IMR-90 (cell line): Measurements from ENCODE around the gene MRPL34. TPM values are rescaled to one million over a fixed set of nuclear protein-coding genes. Genes with fewer than 3 reads are reported as not detected.

Source experiments
- ATAC-seq: fragments of 200-7000 bp; cut with Tn5 transposase; 2 replicates; pipeline ENCODE4 v1.9.1; 2020; ENCODE audit warnings: low read depth, mild to moderate bottlenecking, moderate library complexity
- BruUV-seq: library from RNA; stranded (reverse); fragments of 400-500 nt; replicated peaks from 2 replicates; lab custom pipeline; 2021; lab: Mats Ljungman, UMichigan
- CTCF ChIA-PET: fragments of 300-600 bp; formaldehyde crosslinking; extraction: SDS; loops from one replicate; lab custom pipeline; 2021; ENCODE audit warnings: antibody characterized with exemption; lab: Yijun Ruan, JAX
- POLR2A ChIA-PET: fragments of 300-600 bp; sonication (Branson Sonifier 250); formaldehyde crosslinking; loops from one replicate; lab custom pipeline; 2022; ENCODE audit warnings: antibody characterized with exemption; ENCODE audit not compliant: unreplicated experiment; lab: Charles Lee
- DNase-seq: peaks from one replicate; pipeline ENCODE4 v3.0.0; 2013
- H2AFZ ChIP-seq: replicated peaks from 2 replicates; pipeline ENCODE3; 2013; ENCODE audit warnings: low read length, mild to moderate bottlenecking; ENCODE audit not compliant: poor library complexity
- H2AK5ac ChIP-seq: 2 replicates; pipeline ENCODE4 v1.6.1; 2013; ENCODE audit warnings: low read depth, low read length, inconsistent platforms
- H2AK9ac ChIP-seq: replicated peaks from 2 replicates; pipeline ENCODE3; 2013; ENCODE audit warnings: mild to moderate bottlenecking, low read depth, low read length, moderate library complexity; ENCODE audit not compliant: poor library complexity
- H2BK120ac ChIP-seq: 2 replicates; pipeline ENCODE4 v1.6.1; 2013; ENCODE audit warnings: low read depth, low read length, inconsistent platforms
- H2BK15ac ChIP-seq: 3 replicates; pipeline ENCODE4 v1.6.1; 2013; ENCODE audit warnings: low read depth, low read length, inconsistent platforms
- H2BK20ac ChIP-seq: 2 replicates; pipeline ENCODE4 v1.6.1; 2013; ENCODE audit warnings: low read depth, mild to moderate bottlenecking, inconsistent platforms, low read length, moderate library complexity
- H2BK5ac ChIP-seq: 2 replicates; pipeline ENCODE4 v1.6.1; 2013; ENCODE audit warnings: mild to moderate bottlenecking, low read depth, low read length, inconsistent platforms; ENCODE audit not compliant: poor library complexity, severe bottlenecking
- H3K14ac ChIP-seq: replicated peaks from 2 replicates; pipeline ENCODE4 v1.6.1; 2013; ENCODE audit warnings: low read depth, low read length, inconsistent platforms
- H3K18ac ChIP-seq: 2 replicates; pipeline ENCODE4 v1.6.1; 2013; ENCODE audit warnings: low read depth, low read length, control low read depth
- H3K23ac ChIP-seq: 2 replicates; pipeline ENCODE4 v1.6.1; 2013; ENCODE audit warnings: low read depth, low read length, inconsistent platforms
- H3K27ac ChIP-seq: 2 replicates; pipeline ENCODE4 v1.5.1; 2013; ENCODE audit warnings: mild to moderate bottlenecking, control low read depth, low read length; ENCODE audit not compliant: insufficient read depth
- H3K27me3 ChIP-seq: 2 replicates; pipeline ENCODE4 v1.6.1; 2013; ENCODE audit warnings: low read length; ENCODE audit not compliant: control insufficient read depth, insufficient read depth
- H3K36me3 ChIP-seq: 2 replicates; pipeline ENCODE4 v1.6.1; 2013; ENCODE audit warnings: low read length, mixed read lengths; ENCODE audit not compliant: control insufficient read depth, insufficient read depth
- H3K4ac ChIP-seq: 2 replicates; pipeline ENCODE4 v1.6.1; 2013; ENCODE audit warnings: low read depth, low read length, inconsistent platforms
- H3K4me1 ChIP-seq: 2 replicates; pipeline ENCODE4 v1.6.1; 2013; ENCODE audit warnings: low read length, mixed read lengths; ENCODE audit not compliant: control insufficient read depth, insufficient read depth
- H3K4me2 ChIP-seq: 2 replicates; pipeline ENCODE4 v1.6.1; 2013; ENCODE audit warnings: low read depth, mild to moderate bottlenecking, control low read depth, low read length, moderate library complexity
- H3K4me3 ChIP-seq: 2 replicates; pipeline ENCODE4 v1.5.1; 2013; ENCODE audit warnings: low read depth, mild to moderate bottlenecking, control low read depth, low read length, moderate library complexity; ENCODE audit not compliant: insufficient read depth
- H3K56ac ChIP-seq: 2 replicates; pipeline ENCODE4 v1.6.1; 2013; ENCODE audit warnings: low read length, inconsistent platforms; ENCODE audit not compliant: insufficient read depth; ENCODE audit errors: extremely low read depth
- H3K79me1 ChIP-seq, 2 experiments: 2 replicates each; pipeline ENCODE4 v1.6.1; 2013; ENCODE audit warnings: low read length in 2 of 2, inconsistent platforms in 1 of 2, low read depth in 1 of 2
- H3K9ac ChIP-seq: 2 replicates; pipeline ENCODE4 v1.6.1; 2013; ENCODE audit warnings: low read depth, low read length, control low read depth
- H3K9me1 ChIP-seq: 2 replicates; pipeline ENCODE4 v1.6.1; 2013; ENCODE audit warnings: low read length, inconsistent platforms; ENCODE audit not compliant: insufficient read depth
- H3K9me3 ChIP-seq: 2 replicates; pipeline ENCODE4 v1.6.1; 2013; ENCODE audit warnings: low read length; ENCODE audit not compliant: control insufficient read depth, insufficient read depth
- H4K20me1 ChIP-seq: 2 replicates; pipeline ENCODE4 v1.6.1; 2013; ENCODE audit warnings: low read length, inconsistent platforms; ENCODE audit not compliant: insufficient read depth
- H4K5ac ChIP-seq: 2 replicates; pipeline ENCODE4 v1.6.1; 2013; ENCODE audit warnings: mild to moderate bottlenecking, low read depth, low read length, control low read depth
- H4K8ac ChIP-seq, 2 experiments: 2 replicates each; pipeline ENCODE4 v1.6.1; 2013; ENCODE audit warnings: low read depth in 2 of 2, low read length in 2 of 2, control low read depth in 1 of 2, inconsistent platforms in 1 of 2
- H4K91ac ChIP-seq: 2 replicates; pipeline ENCODE4 v1.6.1; 2013; ENCODE audit warnings: low read depth, low read length, inconsistent platforms; ENCODE audit not compliant: insufficient read depth
- BHLHE40 ChIP-seq: fragments of 150-350 bp; IDR thresholded peaks from 2 replicates; pipeline ENCODE4 v1.6.1; 2016; ENCODE audit warnings: mild to moderate bottlenecking, low read depth, low read length
- CEBPB ChIP-seq: IDR thresholded peaks from 2 replicates; pipeline ENCODE4 v1.6.1; 2012; ENCODE audit warnings: low read depth, low read length, improper control_type of control experiment
- CHD1 ChIP-seq: IDR thresholded peaks from 2 replicates; pipeline ENCODE4 v1.6.1; 2012; ENCODE audit warnings: low read depth, low read length, improper control_type of control experiment
- FOS ChIP-seq: fragments of 150-350 bp; IDR thresholded peaks from 2 replicates; pipeline ENCODE4 v1.6.1; 2016; ENCODE audit warnings: low read depth, low read length
- MAFK ChIP-seq: IDR thresholded peaks from 2 replicates; pipeline ENCODE4 v1.6.1; 2012; ENCODE audit warnings: low read depth, low read length, improper control_type of control experiment
- MAZ ChIP-seq: IDR thresholded peaks from 2 replicates; pipeline ENCODE4 v1.6.1; 2012; ENCODE audit warnings: low read depth, mild to moderate bottlenecking, low read length, improper control_type of control experiment, moderate library complexity, borderline replicate concordance
- MXI1 ChIP-seq: IDR thresholded peaks from 2 replicates; pipeline ENCODE4 v1.6.1; 2012; ENCODE audit warnings: low read depth, mild to moderate bottlenecking, low read length, moderate library complexity, borderline replicate concordance
- NFE2L2 ChIP-seq: fragments of 150-350 bp; IDR thresholded peaks from 2 replicates; pipeline ENCODE4 v1.6.1; 2016; ENCODE audit warnings: low read depth, mild to moderate bottlenecking, low read length
- POLR2A ChIP-seq: IDR thresholded peaks from 2 replicates; pipeline ENCODE4 v1.6.1; 2012; ENCODE audit warnings: mild to moderate bottlenecking, low read depth, low read length
- RAD21 ChIP-seq: IDR thresholded peaks from 2 replicates; pipeline ENCODE4 v1.6.1; 2012; ENCODE audit warnings: low read length, improper control_type of control experiment
- RCOR1 ChIP-seq: IDR thresholded peaks from 2 replicates; pipeline ENCODE4 v1.6.1; 2012; ENCODE audit warnings: mild to moderate bottlenecking, low read length, improper control_type of control experiment; ENCODE audit not compliant: insufficient replicate concordance
- RFX5 ChIP-seq: IDR thresholded peaks from 2 replicates; pipeline ENCODE4 v1.8.0; 2012; ENCODE audit warnings: low read depth, mild to moderate bottlenecking, low read length, moderate library complexity
- SMC3 ChIP-seq: fragments of 150-350 bp; IDR thresholded peaks from 2 replicates; pipeline ENCODE4 v1.6.1; 2016; ENCODE audit warnings: low read depth, mild to moderate bottlenecking, antibody characterized with exemption, low read length, moderate library complexity
- WGBS, 2 experiments: methylation state at CpG; one replicate each; pipeline versions ENCODE4 v1.1.5 to v1.1.7; 2013; ENCODE audit warnings: missing lambda C conversion rate in 2 of 2; ENCODE audit not compliant: insufficient read length in 1 of 2; ENCODE audit errors: extremely low coverage in 2 of 2; 5-methylcytosine and 5-hydroxymethylcytosine counted together
- dilution Hi-C: fragments of 300-500 bp; cut with HindIII; formaldehyde crosslinking; loops from one replicate; pipeline ENCODE4 v1.14.3; 2018; ENCODE audit warnings: low sequenced_read_pairs; ENCODE audit not compliant: unreplicated experiment
- in situ Hi-C: fragments of 300-500 bp; cut with MboI; formaldehyde crosslinking; loops from 3 replicates; pipeline ENCODE4 v1.14.3; 2019; ENCODE audit warnings: low sequenced_read_pairs, inconsistent platforms, mixed read lengths
- intact Hi-C: fragments of 100-400 bp; cut with micrococcal nuclease; formaldehyde crosslinking; loops from 2 replicates; pipeline ENCODE4 v1.10.0; 2022
- polyA plus RNA-seq, 3 experiments: library from polyadenylated mRNA; depleted of rRNA; stranded (reverse); fragments of >200 nt; gene quantifications; 2 replicates each; pipeline ENCODE4 v1.2.3, GENCODE V29; 2012; ENCODE audit warnings: low replicate concordance in 1 of 3
- total RNA-seq: library from RNA; depleted of rRNA; stranded (reverse); fragments of >200 nt; gene quantifications from 2 replicates; pipeline ENCODE4 v1.2.3, GENCODE V29; 2012
- TF ChIP-seq, protein P1 (sequence below): fragments of 150-350 bp; IDR thresholded peaks from 2 replicates; pipeline ENCODE4 v1.6.1; 2017; ENCODE audit warnings: mild to moderate bottlenecking, antibody characterized with exemption, low read length, low read depth
- TF ChIP-seq, protein P2 (sequence below): fragments of 150-350 bp; IDR thresholded peaks from 2 replicates; pipeline ENCODE4 v1.6.1; 2016; ENCODE audit warnings: low read depth, mild to moderate bottlenecking, low read length, moderate library complexity, borderline replicate concordance
- TF ChIP-seq, protein P3 (sequence below): conservative IDR thresholded peaks from 2 replicates; pipeline ENCODE4 v1.5.1; 2012; ENCODE audit warnings: mild to moderate bottlenecking, low read depth, low read length, improper control_type of control experiment

Gene MRPL34
- total and polyA plus RNA-seq, 2 of the 4 experiments (the other 2 are of a cell fraction), result 7.3 to 37.0 TPM

DNA sequence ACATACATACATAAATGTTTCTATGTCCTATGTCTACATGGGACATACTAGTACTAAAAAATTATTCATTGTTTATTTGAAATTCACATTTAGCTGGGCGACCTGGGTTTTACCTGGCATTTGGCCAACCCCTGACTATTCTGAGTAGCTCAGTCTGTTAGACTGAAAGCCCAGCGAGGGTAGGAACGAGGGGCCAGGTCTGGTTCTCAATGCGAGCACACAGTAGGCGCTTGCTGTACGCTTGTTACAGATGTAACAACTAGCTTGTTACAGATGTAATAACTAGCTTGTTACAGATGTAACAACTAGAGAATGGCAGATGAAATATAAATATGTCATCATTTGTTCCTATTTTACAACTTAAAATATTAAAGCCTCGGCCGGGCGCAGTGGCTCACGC lies 29.9 kb downstream of the MRPL34 start:
- POLR2A ChIA-PET, result no interaction called here
- no peak overlapping the region for H2BK20ac ChIP-seq
- no peak overlapping the region for H2AK9ac ChIP-seq
- no peak overlapping the region for H2BK120ac ChIP-seq
- no peaks in the 10 kb centered on the region for H3K9me3 ChIP-seq
- H2AK5ac ChIP-seq, result 0 out of 2 replicates have a peak overlapping the region, but pooled peaks have one; percentile 58
- intact Hi-C loops, result no loop called here
- no peak overlapping the region for H3K23ac ChIP-seq
- WGBS, 2 experiments, result 92% methylated on average over 2 of the region's 10 CpGs; no CpG with 5 or more reads in 1 of the 2 experiments
- H3K27me3 ChIP-seq, result no peaks in the 10 kb centered on the region
- peaks cover 8% of the 10 kb centered on the region for H3K4me1 ChIP-seq
- ATAC-seq (no peak), DNase-seq (no peak)
- H3K9me1 ChIP-seq, result peaks cover 5% of the 10 kb centered on the region
- H2AFZ ChIP-seq, result no peak overlapping the region
- H4K5ac ChIP-seq, result no peak overlapping the region
- H2BK5ac ChIP-seq, result no peak overlapping the region
- no peak overlapping the region for H3K4me3 ChIP-seq
- no peak overlapping the region for H3K14ac ChIP-seq
- TF ChIP-seq CHD1 (no peak), RFX5 (no peak), SMC3 (no peak), MAZ (no peak), RCOR1 (no peak), NFE2L2 (no peak), MXI1 (no peak), CEBPB (no peak), FOS (no peak), BHLHE40 (no peak), POLR2A (no peak), MAFK (no peak), RAD21 (no peak)
- TF ChIP-seq, protein P1, sequence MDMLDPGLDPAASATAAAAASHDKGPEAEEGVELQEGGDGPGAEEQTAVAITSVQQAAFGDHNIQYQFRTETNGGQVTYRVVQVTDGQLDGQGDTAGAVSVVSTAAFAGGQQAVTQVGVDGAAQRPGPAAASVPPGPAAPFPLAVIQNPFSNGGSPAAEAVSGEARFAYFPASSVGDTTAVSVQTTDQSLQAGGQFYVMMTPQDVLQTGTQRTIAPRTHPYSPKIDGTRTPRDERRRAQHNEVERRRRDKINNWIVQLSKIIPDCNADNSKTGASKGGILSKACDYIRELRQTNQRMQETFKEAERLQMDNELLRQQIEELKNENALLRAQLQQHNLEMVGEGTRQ, result no peak
- TF ChIP-seq, protein P2, sequence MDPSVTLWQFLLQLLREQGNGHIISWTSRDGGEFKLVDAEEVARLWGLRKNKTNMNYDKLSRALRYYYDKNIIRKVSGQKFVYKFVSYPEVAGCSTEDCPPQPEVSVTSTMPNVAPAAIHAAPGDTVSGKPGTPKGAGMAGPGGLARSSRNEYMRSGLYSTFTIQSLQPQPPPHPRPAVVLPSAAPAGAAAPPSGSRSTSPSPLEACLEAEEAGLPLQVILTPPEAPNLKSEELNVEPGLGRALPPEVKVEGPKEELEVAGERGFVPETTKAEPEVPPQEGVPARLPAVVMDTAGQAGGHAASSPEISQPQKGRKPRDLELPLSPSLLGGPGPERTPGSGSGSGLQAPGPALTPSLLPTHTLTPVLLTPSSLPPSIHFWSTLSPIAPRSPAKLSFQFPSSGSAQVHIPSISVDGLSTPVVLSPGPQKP, result no peak
- TF ChIP-seq, protein P3, sequence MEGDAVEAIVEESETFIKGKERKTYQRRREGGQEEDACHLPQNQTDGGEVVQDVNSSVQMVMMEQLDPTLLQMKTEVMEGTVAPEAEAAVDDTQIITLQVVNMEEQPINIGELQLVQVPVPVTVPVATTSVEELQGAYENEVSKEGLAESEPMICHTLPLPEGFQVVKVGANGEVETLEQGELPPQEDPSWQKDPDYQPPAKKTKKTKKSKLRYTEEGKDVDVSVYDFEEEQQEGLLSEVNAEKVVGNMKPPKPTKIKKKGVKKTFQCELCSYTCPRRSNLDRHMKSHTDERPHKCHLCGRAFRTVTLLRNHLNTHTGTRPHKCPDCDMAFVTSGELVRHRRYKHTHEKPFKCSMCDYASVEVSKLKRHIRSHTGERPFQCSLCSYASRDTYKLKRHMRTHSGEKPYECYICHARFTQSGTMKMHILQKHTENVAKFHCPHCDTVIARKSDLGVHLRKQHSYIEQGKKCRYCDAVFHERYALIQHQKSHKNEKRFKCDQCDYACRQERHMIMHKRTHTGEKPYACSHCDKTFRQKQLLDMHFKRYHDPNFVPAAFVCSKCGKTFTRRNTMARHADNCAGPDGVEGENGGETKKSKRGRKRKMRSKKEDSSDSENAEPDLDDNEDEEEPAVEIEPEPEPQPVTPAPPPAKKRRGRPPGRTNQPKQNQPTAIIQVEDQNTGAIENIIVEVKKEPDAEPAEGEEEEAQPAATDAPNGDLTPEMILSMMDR, result no peak
- CTCF ChIA-PET, result no interaction called here
- in situ Hi-C loops, result no loop called here
- no peak overlapping the region for H3K27ac ChIP-seq
- peak overlapping the region in 1 of 2 experiments; percentile 22; a peak in 1 of 4 replicates for H4K8ac ChIP-seq
- no peak overlapping the region for H3K4me2 ChIP-seq
- dilution Hi-C loops, result no loop called here
- H2BK15ac ChIP-seq, result no peak overlapping the region
- H3K4ac ChIP-seq, result no peak overlapping the region
- H4K20me1 ChIP-seq, result no peaks in the 10 kb centered on the region
- no peak overlapping the region for H3K56ac ChIP-seq
- H3K18ac ChIP-seq, result no peak overlapping the region
- peaks cover 7 to 44% of the 10 kb centered on the region in 2 experiments; a peak in 3 of 4 replicates for H3K79me1 ChIP-seq
- BruUV-seq, result no TSS peak
- H4K91ac ChIP-seq, result no peak overlapping the region
- peaks cover 1% of the 10 kb centered on the region; the same call in 1 of the 2 replicates for H3K36me3 ChIP-seq
- H3K9ac ChIP-seq, result no peak overlapping the region
